HG02759 (cell line): ENCODE data around the gene SLC4A5.
"Not testable (repeated sequence)": the region's sequence is repeated elsewhere in the genome, so short reads cannot be mapped to it uniquely, and the experiment has no call there.

Experiments
- ATAC-seq: cut with Tn5 transposase; IDR thresholded peaks from one replicate; pipeline ENCODE4 v1.9.1; 2021; ENCODE audit warnings: mild to moderate bottlenecking, moderate library complexity; ENCODE audit not compliant: unreplicated experiment

SLC4A5 gene

DNA sequence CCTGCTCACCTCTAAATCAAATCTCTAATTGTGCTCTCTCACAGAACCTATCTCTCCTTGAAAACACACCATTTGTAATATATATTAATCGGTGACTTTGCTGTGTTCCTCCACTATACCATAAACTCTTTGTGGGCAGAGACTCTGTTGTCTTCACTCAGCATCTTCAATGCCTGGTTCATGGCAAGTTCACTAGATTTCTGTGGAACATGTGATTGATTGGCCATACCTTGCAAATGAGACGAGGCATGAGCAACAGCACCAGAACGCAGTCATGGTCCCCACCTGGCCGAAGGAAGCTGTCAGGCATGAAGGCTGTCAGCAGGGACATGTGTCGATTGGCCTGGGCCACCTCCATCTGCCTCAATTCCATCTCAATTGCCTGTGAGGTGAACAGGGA is 25.3 kb upstream of the SLC4A5 start:
- no peak for ATAC-seq

DNA sequence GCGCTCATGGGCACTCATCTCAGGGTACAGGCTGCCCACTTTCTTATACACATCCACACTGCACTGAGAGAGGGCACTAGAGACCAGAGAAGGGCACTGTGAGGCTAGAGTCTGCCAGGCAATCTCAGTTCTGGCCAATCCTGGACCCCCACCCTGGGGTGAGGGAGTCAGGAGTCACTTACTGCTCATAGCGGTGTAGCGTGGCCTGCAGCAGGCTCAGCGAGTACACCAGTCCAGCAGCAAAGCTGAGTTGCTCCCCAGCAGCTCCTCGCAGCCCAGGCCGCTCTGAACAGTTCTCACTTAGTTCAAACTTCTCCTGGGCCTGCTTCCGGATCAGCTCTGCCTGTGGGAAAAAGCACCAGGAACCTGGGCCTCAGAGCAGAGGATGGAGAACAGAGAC is 24.6 kb upstream of the SLC4A5 start:
- no peak for ATAC-seq

DNA sequence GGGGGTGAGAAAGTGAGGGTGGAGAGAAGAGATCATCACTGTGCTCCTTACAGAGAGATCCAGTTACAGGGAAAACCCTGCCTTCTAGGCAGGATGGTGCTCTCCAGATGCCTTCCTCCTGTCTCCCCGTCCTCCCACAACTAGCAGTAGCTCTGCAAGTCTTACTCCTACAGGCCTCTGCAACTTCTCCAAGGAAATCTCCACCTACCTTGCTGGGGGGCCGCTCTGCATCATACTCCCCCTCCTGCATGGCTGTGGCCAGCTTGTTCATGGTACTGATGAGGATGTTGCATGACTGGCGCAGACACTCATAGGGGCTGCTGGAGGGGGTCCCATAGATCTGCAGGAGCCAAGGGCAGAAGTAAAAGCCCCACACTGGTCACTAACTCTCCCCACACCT is 22.8 kb upstream of the SLC4A5 start:
- no peak for ATAC-seq

DNA sequence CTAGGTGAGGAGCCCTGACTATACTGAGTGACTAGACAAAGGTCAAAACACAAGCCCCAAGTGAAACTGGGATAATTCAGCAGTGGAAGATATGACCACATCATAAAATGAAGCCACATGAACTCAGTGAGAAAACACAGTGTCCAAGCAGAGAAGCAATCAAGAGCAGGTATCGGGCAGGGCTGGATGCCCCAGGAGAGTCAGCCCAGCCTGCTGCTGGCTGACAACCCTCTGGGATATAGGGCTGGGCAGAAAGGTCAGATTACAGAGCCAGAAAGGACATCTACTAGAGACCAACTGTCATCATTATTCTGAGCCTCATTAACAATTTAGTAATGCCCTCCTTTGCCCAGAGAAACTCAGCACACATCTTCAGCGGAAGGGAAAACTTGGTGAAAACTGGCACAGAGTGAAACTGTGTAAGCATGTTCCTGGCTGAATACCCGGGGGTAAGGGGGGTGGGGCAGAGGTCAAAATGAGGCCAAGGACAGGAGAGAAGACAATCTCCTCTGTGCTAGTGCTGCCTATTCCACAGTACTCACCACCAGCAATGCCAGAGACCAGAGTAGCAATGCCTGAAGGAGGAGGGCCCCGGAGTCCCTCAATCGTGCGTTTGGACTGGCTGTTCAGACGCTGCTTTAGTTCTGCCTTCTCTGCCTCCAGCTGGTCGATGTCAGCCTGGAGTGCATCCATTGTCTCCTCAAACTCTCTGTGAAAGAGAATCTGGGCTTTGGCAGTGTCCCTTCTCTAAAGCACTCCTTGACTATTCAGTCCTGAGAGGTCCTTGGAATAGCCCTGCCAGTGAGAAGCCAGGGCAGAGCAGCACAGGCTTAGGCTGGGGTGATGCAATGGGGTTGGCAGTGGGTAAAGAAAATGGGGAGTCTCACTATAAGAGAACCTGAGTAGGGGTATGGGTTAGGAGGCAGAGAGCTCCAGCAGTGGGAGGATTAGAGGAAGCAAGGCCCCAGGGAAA is 21.6 kb upstream of the SLC4A5 start:
- ATAC-seq, result no peak

DNA sequence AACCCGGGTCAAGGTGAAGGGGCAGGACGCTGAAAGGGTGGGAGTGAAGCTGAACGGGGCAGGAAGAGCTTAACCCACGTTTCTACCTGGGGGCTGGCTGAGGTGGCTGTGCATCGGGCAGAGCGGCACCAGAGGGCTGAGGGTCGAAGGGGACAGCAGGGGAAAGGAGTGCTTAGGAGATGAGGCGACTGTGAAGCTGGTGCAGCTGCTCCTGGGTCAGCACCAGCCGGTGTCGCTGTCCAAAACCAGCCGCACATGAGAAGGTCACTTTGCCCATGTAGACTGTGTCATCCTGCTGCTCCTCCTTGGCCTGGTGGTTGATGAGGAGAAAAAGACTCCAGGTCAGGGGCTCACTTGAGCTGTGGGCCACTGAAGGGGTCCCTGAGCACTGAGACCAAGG is 18.1 kb upstream of the SLC4A5 start:
- no peak for ATAC-seq

DNA sequence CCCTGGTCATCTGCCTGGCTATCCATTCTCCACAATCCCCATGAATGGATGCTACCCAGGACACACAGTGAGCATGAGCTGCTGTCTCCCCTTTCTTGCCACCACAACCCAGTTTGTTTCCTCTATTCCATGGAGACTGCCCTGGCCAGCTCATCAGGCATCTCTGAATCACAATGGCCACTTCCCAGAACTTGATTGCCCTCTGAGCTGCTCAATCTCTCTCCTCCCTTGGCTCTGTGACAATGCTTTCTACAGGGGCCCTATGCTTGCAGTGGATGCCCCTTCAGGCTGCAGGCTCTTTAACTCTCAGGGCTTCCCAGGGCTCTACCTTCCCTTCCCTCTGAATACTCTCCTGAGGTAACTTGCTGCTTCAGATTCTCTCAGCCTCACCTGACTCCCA is 14.4 kb upstream of the SLC4A5 start:
- ATAC-seq, result no peak

DNA sequence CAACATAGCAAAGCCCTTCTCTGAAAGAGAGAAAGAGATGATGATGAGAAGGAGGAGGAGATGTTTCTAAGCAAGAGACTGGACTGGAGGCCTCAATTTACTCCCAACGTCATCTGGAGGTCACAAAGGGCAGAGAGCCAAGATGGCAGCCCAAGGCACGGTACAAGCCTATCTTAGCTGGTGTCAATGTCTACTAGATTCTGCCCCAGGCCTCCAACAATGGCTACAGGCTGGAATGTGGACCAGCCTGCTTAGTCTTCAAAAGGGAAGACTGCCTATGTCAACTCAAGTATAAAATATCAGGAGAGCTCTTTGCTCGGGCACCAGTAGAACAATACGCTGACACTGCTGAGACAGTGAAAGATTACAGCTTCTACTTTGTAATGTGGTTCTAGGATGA is 6.7 kb upstream of the SLC4A5 start:
- ATAC-seq, result no peak

DNA sequence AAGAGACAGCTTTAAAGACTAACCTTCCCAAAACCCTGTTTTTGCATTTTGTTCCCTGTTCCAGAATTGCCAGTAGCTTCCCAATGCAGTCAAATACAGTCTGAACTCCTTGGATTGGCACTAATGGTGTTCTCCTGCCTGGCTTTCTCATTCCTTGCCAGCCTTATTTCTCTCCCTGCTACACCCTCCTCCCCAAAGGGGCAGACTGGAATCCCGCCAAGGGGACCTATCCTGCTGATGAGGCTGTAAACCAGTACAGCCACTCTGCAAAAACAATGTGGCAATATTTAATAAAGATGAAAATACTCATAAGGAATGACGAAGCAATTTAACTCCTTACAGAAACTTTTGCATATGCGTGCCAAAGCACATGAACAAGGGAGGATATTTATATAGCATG is 4.5 kb upstream of the SLC4A5 start:
- no peak for ATAC-seq

DNA sequence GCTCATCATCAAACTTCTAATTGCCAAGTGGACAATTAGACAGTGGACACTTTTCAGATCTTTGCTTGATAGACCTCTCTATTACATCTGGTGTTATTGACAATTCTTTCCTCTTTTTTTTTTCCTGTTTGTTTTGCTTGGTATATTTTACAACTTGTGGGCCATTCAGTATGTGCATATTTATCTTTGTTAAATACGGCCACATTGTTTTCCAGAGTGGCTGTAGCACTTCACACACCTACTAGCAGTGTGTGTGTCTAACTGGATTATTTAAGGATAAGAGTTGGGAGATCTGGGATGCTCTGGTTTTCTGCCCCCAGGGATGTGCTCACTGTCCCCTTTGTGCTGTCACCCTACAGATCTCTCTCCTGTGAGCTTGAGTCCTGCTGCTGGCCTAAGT is 4.1 kb upstream of the SLC4A5 start:
- no peak for ATAC-seq

DNA sequence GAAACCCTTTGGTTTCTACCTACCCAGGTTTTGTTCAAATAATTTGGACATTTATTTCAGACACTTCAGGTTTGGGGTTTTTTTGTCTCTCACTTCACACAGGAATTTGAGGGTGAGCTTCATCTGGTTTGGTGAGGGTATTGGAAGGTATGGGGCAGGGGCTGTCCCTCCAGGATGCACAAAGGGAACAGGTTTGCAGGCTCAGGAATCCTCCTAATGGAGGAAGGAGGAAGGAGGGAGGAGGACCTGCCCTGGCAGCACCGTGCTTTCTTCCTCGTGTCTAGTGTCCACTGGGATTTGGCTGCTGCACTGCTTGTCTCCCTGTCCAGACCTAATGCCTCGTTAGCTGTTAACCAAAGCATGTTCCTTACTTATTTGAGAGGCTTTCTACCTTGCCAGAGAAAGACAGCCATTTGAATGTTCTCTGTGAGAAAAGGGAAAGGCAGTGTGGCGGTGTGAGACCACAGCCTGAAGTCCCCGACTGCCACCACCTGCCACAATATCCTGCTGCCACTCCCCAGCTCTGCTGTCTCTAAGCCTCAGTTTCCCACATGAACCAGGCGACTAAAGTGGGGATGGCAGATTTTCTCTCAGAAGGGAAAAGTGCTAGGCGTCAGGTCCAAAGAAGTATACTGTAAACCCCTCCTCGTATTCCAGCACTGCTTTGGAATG is 2.2 kb upstream of the SLC4A5 start:
- no peak for ATAC-seq

DNA sequence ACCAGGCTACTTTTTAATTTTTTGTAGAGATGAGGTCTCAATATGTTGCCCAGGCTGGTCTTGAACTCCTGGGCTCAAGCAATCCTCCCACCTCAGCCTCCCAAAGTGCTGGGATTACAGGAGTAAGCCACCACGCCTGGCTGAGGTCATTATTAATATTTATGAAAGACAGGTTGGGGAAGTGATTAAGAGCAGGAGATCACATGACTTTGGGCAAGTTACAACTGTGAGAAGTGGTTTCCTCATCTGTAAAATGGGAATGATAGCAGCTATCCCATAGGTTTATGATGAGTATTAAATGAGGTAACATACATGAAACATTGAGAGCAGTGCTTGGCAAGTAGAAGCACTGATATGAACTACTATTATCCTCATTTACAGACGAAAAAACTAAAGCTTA is 7.0 kb downstream of the SLC4A5 start:
- not testable (repeated sequence) for ATAC-seq

DNA sequence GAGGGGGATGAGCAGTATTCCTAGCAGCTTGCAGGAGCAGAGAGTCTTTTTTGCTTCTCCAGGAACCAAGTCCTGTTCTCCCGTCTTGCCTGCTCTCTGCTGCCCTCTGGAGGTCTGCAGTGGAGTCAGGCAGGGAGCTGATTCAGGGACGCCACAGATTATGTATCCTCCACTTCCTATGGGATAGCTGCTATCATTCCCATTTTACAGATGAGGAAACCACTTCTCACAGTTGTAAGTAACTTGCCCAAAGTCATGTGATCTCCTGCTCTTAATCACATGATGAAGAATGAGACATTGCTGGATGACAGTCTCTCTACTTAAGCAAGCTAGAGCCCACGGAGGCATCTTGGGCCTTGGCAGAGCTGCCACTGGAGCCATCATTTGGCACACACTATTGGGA is 8.3 kb downstream of the SLC4A5 start:
- no peak for ATAC-seq

DNA sequence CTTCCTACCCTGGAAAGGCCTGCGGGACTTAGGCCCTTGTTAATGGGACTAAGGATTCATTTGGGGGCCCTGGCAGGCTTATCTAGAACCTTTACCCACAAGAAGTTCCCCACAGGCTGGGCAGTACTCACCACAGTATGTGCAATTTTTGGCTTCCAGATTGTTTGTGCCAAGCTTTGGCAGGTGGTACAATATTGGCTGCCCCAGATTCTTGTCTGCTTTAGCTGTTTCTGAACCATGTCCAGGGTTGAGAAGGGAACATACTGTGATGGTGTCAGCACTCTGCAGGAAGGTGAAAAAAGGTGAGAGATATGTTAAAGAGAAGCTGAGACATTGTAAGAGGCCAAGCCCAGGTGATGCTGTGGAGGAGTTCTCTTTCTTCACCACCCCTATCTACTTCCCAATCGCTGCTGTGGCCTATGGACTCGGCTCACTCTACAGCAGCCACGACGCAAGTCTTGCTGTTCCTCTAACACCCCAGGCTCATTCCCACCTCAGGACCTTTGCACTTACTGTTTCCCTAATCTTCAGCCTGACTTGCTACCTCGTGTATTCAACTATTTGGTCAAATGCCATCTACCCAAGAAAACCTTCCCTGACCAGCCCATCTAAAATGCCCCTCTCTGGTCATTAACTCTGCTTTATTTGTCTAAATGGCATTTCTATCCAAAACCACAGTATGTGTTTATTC is 9.2 kb downstream of the SLC4A5 start:
- no peak for ATAC-seq

DNA sequence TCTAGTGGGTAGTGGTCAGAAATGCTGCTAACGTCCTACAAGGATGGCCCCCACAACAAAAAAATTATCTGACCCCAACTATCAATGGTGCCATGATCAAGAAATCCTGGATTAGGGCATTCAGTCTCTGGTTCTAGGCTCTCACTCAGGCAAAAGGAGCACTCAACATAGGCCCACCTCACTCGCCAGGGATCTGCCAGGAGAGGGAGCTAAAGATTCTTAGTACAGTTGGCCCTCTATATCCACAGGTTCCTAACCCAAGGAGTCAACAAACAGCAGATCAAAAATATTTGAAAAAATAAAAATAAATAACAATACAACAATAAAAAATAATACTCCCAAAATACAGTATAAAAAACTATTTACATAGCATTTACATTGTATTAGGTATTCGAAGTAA is 10.0 kb downstream of the SLC4A5 start:
- no peak for ATAC-seq

DNA sequence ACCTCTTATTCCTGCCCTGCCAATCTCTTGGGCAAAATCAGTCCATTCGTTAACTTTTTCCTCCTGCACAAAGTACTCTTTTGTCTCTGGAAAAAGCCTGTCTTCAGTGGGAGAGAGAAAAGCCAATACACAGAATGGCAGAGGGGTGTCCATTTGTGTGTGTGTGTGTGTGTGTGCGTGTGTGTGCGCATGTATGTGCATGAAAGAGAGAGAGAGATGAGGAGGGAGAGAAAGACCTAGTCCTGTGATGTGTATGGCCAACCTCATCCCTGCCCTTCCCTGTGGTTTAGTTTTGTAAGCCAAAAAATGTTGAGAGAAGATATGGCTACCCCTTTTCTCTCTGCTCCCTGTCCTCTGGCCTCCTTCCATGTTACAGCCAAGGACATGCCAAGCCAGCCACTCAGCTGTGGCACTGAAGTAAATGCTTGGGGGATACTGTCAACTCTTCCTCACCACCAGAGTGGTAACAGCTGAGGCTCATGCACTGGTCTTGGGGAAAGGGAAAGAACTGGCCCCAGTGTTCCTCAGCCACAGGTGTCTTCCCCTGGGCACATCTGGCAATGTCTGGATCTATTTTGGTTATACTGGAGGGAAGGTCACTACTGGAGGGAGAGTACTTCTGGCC is 10.6 kb downstream of the SLC4A5 start:
- ATAC-seq, result no peak

DNA sequence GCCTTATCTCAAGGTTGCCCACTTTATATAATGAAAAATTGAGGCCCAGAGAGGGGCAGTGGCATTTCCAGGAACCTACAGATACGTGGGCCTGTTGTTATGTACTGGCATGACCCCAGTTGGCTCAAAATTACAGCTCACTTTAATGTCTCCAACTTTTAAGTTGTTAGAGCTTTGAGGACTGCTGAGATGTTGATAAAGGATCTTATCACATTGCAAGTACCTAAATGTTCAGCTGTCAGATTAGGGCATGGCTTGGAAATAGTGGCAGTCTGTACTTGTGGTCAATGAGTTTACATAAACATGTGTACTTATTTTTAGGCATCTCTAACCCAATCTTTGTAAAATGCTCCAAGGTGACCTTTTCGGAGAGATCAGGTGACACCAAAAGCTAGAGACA is 14.6 kb downstream of the SLC4A5 start:
- no peak for ATAC-seq

DNA sequence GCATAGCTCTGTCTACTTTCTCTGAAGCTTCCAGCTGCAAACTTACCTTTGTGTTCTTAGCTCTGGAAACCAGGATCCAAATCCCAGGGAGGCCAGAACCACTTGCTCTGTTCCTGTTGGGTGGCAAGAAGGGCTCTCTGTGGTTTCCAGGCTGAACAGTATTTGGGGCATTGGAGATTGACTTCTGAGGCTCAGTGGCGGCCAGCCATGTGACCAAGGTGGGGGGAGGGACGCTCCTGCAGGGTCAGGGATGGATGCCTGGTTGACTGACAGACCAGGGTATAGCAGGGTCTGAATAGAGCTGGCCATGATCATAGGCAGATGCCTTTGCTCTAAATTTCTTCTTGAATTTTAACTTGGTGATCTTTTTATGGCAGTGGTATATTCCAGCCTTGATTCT is 15.1 kb downstream of the SLC4A5 start:
- ATAC-seq, result no peak

DNA sequence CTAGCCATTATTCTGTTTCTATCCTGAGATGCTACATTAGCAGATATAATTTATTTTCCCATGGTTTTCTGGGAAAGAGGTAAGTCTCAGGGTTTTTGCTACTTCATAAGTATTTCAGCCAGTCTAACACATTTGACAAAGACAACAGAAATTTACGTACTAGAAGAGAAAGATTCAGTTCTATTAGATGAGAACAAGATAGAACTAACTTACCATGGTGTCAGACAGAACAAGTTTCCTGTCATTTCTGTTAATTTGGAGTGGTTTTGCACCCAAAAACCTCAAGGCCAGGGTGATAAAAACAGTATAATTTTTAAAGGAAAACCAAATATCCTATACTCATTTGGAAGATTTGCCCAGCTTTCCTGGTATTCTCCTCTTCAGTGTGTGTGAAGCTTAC is 15.6 kb downstream of the SLC4A5 start:
- ATAC-seq, result no peak

DNA sequence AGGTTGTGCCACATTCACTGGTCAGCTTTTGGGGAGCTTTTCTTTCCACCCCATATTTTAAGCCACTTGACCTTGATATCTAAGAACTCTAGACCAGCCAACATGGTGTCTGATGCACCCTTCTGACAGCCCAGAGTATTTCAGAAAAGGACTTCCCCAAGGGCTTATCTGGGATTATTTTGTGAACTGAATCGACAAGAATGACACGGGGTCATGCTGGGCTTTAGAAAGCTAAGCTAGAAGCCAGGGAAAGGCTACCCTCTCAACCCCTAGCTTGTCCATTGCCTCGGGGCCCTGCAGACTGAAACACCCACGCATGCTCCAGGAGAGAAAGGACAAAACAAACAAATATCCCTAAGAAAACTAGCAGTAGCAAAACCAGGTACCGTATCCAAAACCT is 16.0 kb downstream of the SLC4A5 start:
- ATAC-seq, result no peak

DNA sequence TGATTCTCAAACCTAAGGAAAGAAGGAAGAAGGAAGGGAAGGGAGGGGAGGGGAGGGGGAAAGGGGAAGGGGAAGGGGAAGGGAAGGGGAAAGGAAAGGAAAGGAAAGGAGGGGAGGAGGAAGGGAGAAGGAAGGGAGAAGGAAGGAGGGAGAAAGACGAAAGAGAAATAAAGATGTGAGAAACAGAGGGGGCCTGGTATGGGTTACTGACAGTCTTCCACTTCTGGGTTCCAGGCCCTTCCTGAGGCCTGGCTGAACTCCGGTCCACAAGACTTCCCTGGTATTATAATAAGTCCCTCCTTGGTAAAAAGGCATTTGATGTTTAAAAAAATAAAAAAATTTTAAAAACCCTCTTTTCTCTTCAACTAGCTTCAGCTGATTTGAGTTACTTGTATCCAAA is 17.4 kb downstream of the SLC4A5 start:
- no peak for ATAC-seq

DNA sequence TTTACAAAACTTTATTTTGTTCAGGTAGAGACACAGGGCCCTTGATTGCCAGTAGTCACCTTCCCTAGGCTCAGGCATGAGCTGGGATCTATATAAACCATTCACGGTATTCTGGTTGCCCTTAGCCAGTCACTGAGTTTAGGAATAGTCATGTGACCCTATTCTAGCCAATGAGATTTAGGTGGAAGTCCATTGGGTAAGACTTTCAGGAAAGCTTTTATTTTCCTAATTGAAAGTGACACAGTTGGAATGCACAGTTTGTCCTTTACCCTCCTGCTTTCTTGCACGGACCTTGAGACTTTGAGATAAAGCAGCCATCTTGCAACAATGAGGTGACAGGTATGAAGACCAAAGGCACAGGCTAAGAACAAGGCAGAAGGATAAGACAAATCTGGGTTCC is 21.5 kb downstream of the SLC4A5 start:
- ATAC-seq, result no peak
